IMR-90 (cell line): ENCODE data around the gene TSPYL4. TPM values are rescaled to one million over a fixed set of nuclear protein-coding genes. Genes with fewer than 3 reads are reported as not detected.

Experiments
- ATAC-seq: fragments of 200-7000 bp; cut with Tn5 transposase; 2 replicates; pipeline ENCODE4 v1.9.1; 2020; ENCODE audit warnings: low read depth, mild to moderate bottlenecking, moderate library complexity
- BruUV-seq: library from RNA; stranded (reverse); fragments of 400-500 nt; replicated peaks from 2 replicates; lab custom pipeline; 2021; lab: Mats Ljungman, UMichigan
- CTCF ChIA-PET: fragments of 300-600 bp; formaldehyde crosslinking; extraction: SDS; loops from one replicate; lab custom pipeline; 2021; ENCODE audit warnings: antibody characterized with exemption; lab: Yijun Ruan, JAX
- POLR2A ChIA-PET: fragments of 300-600 bp; sonication (Branson Sonifier 250); formaldehyde crosslinking; loops from one replicate; lab custom pipeline; 2022; ENCODE audit warnings: antibody characterized with exemption; ENCODE audit not compliant: unreplicated experiment; lab: Charles Lee
- DNase-seq: peaks from one replicate; pipeline ENCODE4 v3.0.0; 2013
- H2AFZ ChIP-seq: replicated peaks from 2 replicates; pipeline ENCODE3; 2013; ENCODE audit warnings: low read length, mild to moderate bottlenecking; ENCODE audit not compliant: poor library complexity
- H2AK5ac ChIP-seq: 2 replicates; pipeline ENCODE4 v1.6.1; 2013; ENCODE audit warnings: low read depth, low read length, inconsistent platforms
- H2AK9ac ChIP-seq: replicated peaks from 2 replicates; pipeline ENCODE3; 2013; ENCODE audit warnings: mild to moderate bottlenecking, low read depth, low read length, moderate library complexity; ENCODE audit not compliant: poor library complexity
- H2BK120ac ChIP-seq: 2 replicates; pipeline ENCODE4 v1.6.1; 2013; ENCODE audit warnings: low read depth, low read length, inconsistent platforms
- H2BK15ac ChIP-seq: 3 replicates; pipeline ENCODE4 v1.6.1; 2013; ENCODE audit warnings: low read depth, low read length, inconsistent platforms
- H2BK20ac ChIP-seq: 2 replicates; pipeline ENCODE4 v1.6.1; 2013; ENCODE audit warnings: low read depth, mild to moderate bottlenecking, inconsistent platforms, low read length, moderate library complexity
- H2BK5ac ChIP-seq: 2 replicates; pipeline ENCODE4 v1.6.1; 2013; ENCODE audit warnings: mild to moderate bottlenecking, low read depth, low read length, inconsistent platforms; ENCODE audit not compliant: poor library complexity, severe bottlenecking
- H3K14ac ChIP-seq: replicated peaks from 2 replicates; pipeline ENCODE4 v1.6.1; 2013; ENCODE audit warnings: low read depth, low read length, inconsistent platforms
- H3K18ac ChIP-seq: 2 replicates; pipeline ENCODE4 v1.6.1; 2013; ENCODE audit warnings: low read depth, low read length, control low read depth
- H3K23ac ChIP-seq: 2 replicates; pipeline ENCODE4 v1.6.1; 2013; ENCODE audit warnings: low read depth, low read length, inconsistent platforms
- H3K27ac ChIP-seq: 2 replicates; pipeline ENCODE4 v1.5.1; 2013; ENCODE audit warnings: mild to moderate bottlenecking, control low read depth, low read length; ENCODE audit not compliant: insufficient read depth
- H3K27me3 ChIP-seq: 2 replicates; pipeline ENCODE4 v1.6.1; 2013; ENCODE audit warnings: low read length; ENCODE audit not compliant: control insufficient read depth, insufficient read depth
- H3K36me3 ChIP-seq: 2 replicates; pipeline ENCODE4 v1.6.1; 2013; ENCODE audit warnings: low read length, mixed read lengths; ENCODE audit not compliant: control insufficient read depth, insufficient read depth
- H3K4ac ChIP-seq: 2 replicates; pipeline ENCODE4 v1.6.1; 2013; ENCODE audit warnings: low read depth, low read length, inconsistent platforms
- H3K4me1 ChIP-seq: 2 replicates; pipeline ENCODE4 v1.6.1; 2013; ENCODE audit warnings: low read length, mixed read lengths; ENCODE audit not compliant: control insufficient read depth, insufficient read depth
- H3K4me2 ChIP-seq: 2 replicates; pipeline ENCODE4 v1.6.1; 2013; ENCODE audit warnings: low read depth, mild to moderate bottlenecking, control low read depth, low read length, moderate library complexity
- H3K4me3 ChIP-seq: 2 replicates; pipeline ENCODE4 v1.5.1; 2013; ENCODE audit warnings: low read depth, mild to moderate bottlenecking, control low read depth, low read length, moderate library complexity; ENCODE audit not compliant: insufficient read depth
- H3K56ac ChIP-seq: 2 replicates; pipeline ENCODE4 v1.6.1; 2013; ENCODE audit warnings: low read length, inconsistent platforms; ENCODE audit not compliant: insufficient read depth; ENCODE audit errors: extremely low read depth
- H3K79me1 ChIP-seq, 2 experiments: 2 replicates each; pipeline ENCODE4 v1.6.1; 2013; ENCODE audit warnings: low read length in 2 of 2, inconsistent platforms in 1 of 2, low read depth in 1 of 2
- H3K9ac ChIP-seq: 2 replicates; pipeline ENCODE4 v1.6.1; 2013; ENCODE audit warnings: low read depth, low read length, control low read depth
- H3K9me1 ChIP-seq: 2 replicates; pipeline ENCODE4 v1.6.1; 2013; ENCODE audit warnings: low read length, inconsistent platforms; ENCODE audit not compliant: insufficient read depth
- H3K9me3 ChIP-seq: 2 replicates; pipeline ENCODE4 v1.6.1; 2013; ENCODE audit warnings: low read length; ENCODE audit not compliant: control insufficient read depth, insufficient read depth
- H4K20me1 ChIP-seq: 2 replicates; pipeline ENCODE4 v1.6.1; 2013; ENCODE audit warnings: low read length, inconsistent platforms; ENCODE audit not compliant: insufficient read depth
- H4K5ac ChIP-seq: 2 replicates; pipeline ENCODE4 v1.6.1; 2013; ENCODE audit warnings: mild to moderate bottlenecking, low read depth, low read length, control low read depth
- H4K8ac ChIP-seq, 2 experiments: 2 replicates each; pipeline ENCODE4 v1.6.1; 2013; ENCODE audit warnings: low read depth in 2 of 2, low read length in 2 of 2, control low read depth in 1 of 2, inconsistent platforms in 1 of 2
- H4K91ac ChIP-seq: 2 replicates; pipeline ENCODE4 v1.6.1; 2013; ENCODE audit warnings: low read depth, low read length, inconsistent platforms; ENCODE audit not compliant: insufficient read depth
- ELK1 ChIP-seq: fragments of 150-350 bp; IDR thresholded peaks from 2 replicates; pipeline ENCODE4 v1.6.1; 2016; ENCODE audit warnings: low read depth, mild to moderate bottlenecking, low read length, moderate library complexity, borderline replicate concordance
- WGBS, 2 experiments: methylation state at CpG; one replicate each; pipeline versions ENCODE4 v1.1.5 to v1.1.7; 2013; ENCODE audit warnings: missing lambda C conversion rate in 2 of 2; ENCODE audit not compliant: insufficient read length in 1 of 2; ENCODE audit errors: extremely low coverage in 2 of 2; 5-methylcytosine and 5-hydroxymethylcytosine counted together
- dilution Hi-C: fragments of 300-500 bp; cut with HindIII; formaldehyde crosslinking; loops from one replicate; pipeline ENCODE4 v1.14.3; 2018; ENCODE audit warnings: low sequenced_read_pairs; ENCODE audit not compliant: unreplicated experiment
- in situ Hi-C: fragments of 300-500 bp; cut with MboI; formaldehyde crosslinking; loops from 3 replicates; pipeline ENCODE4 v1.14.3; 2019; ENCODE audit warnings: low sequenced_read_pairs, inconsistent platforms, mixed read lengths
- intact Hi-C: fragments of 100-400 bp; cut with micrococcal nuclease; formaldehyde crosslinking; loops from 2 replicates; pipeline ENCODE4 v1.10.0; 2022
- polyA plus RNA-seq, 3 experiments: library from polyadenylated mRNA; depleted of rRNA; stranded (reverse); fragments of >200 nt; gene quantifications; 2 replicates each; pipeline ENCODE4 v1.2.3, GENCODE V29; 2012; ENCODE audit warnings: low replicate concordance in 1 of 3
- total RNA-seq: library from RNA; depleted of rRNA; stranded (reverse); fragments of >200 nt; gene quantifications from 2 replicates; pipeline ENCODE4 v1.2.3, GENCODE V29; 2012

TSPYL4 gene
- total and polyA plus RNA-seq, 2 of the 4 experiments (the other 2 are of a cell fraction) = 22.0 to 29.9 TPM

DNA sequence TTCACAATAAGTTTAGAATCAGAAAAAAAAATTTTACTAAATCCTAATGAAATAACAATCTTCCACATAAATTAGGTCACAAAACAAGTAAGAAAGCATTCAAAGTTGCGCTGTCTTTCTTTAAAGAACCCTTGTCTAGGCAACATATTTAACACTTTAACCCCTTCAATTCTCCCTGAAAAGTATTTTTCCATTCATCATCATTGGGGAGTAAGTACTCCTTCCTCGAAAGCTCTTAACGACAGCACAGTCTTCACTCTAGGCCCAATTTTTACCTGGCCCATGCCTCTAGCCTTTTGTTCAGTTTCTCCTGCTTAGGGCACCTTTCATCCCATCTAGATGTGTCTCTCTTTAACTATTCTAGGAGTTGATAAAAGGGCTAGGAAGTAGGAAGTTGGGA, 23.2 kb upstream of the TSPYL4 start:
- Histone ChIP-seq H4K91ac (no peak overlapping the region), H2BK20ac (no peak overlapping the region), H2AFZ (no peak overlapping the region), H3K23ac (peak overlapping the region; percentile 84; the same call in 1 of the 2 replicates), H4K5ac (no peak overlapping the region), H2BK5ac (no peak overlapping the region), H3K4ac (peak overlapping the region; percentile 32; the same call in 1 of the 2 replicates), H3K27ac (0 out of 2 replicates have a peak overlapping the region, but pooled peaks have one; percentile 33), H3K9me3 (no peaks in the 10 kb centered on the region), H2AK9ac (no peak overlapping the region), H2BK120ac (no peak overlapping the region), H3K79me1 (peaks cover 0 to 35% of the 10 kb centered on the region in 2 experiments; a peak in 2 of 4 replicates), H4K20me1 (peaks cover 27% of the 10 kb centered on the region), H3K36me3 (peaks cover 11% of the 10 kb centered on the region), H3K56ac (no peak overlapping the region), H3K9ac (peak overlapping the region; percentile 85), H4K8ac (no peak overlapping the region), H3K4me3 (peak overlapping the region; percentile 60), H2AK5ac (no peak overlapping the region), H3K14ac (peak overlapping the region; percentile 95), H3K4me2 (peak overlapping the region; percentile 96), H3K18ac (no peak overlapping the region), H2BK15ac (no peak overlapping the region), H3K4me1 (peaks cover 6% of the 10 kb centered on the region), H3K9me1 (peaks cover 5% of the 10 kb centered on the region), H3K27me3 (no peaks in the 10 kb centered on the region)
- BruUV-seq = no TSS peak
- ChIA-PET CTCF (interaction anchor here (1.3 to 1.6 kb wide), 2 partner anchors 8 to 10 kb away, joined by 4 to 9 read pairs; no protein-coding TSS in a partner anchor), POLR2A (no interaction called here)
- intact Hi-C loops = no loop called here
- ATAC-seq = no peak
- DNase-seq = no peak
- no CpG with 5 or more reads among the region's 3 CpGs for WGBS, 2 experiments
- no peak for TF ChIP-seq ELK1
- in situ Hi-C loops = loop anchor here (25.0 kb wide), 1 partner anchor 160 kb away; no protein-coding TSS in a partner anchor
- dilution Hi-C loops = no loop called here
